ENCODE results near the gene KDM2A.

Gene KDM2A

DNA sequence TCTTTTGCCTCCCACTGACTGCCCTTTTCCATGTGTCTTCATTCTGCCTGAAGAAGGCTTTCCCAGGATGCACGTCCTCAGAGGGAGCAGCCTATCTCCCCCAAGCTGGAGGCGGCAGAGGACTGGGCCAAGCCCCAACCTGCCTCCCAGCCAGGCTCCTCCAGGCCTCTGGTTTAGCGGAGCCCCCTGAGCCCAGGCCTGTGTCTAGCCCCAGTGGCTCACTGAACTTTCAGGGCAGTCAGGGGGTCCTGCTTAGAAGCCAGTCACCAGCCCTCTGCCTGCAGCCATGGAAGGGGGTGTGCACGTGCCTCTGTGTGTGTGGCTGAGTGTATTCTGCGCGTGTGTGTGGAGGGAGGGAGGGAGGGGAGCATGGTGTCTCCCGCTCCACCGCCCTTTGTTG, 136.8 kb downstream of the KDM2A start:
- TF ChIP-seq, protein P1, sequence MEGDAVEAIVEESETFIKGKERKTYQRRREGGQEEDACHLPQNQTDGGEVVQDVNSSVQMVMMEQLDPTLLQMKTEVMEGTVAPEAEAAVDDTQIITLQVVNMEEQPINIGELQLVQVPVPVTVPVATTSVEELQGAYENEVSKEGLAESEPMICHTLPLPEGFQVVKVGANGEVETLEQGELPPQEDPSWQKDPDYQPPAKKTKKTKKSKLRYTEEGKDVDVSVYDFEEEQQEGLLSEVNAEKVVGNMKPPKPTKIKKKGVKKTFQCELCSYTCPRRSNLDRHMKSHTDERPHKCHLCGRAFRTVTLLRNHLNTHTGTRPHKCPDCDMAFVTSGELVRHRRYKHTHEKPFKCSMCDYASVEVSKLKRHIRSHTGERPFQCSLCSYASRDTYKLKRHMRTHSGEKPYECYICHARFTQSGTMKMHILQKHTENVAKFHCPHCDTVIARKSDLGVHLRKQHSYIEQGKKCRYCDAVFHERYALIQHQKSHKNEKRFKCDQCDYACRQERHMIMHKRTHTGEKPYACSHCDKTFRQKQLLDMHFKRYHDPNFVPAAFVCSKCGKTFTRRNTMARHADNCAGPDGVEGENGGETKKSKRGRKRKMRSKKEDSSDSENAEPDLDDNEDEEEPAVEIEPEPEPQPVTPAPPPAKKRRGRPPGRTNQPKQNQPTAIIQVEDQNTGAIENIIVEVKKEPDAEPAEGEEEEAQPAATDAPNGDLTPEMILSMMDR (IDR thresholded peaks at IDR 0.05): no peak

DNA sequence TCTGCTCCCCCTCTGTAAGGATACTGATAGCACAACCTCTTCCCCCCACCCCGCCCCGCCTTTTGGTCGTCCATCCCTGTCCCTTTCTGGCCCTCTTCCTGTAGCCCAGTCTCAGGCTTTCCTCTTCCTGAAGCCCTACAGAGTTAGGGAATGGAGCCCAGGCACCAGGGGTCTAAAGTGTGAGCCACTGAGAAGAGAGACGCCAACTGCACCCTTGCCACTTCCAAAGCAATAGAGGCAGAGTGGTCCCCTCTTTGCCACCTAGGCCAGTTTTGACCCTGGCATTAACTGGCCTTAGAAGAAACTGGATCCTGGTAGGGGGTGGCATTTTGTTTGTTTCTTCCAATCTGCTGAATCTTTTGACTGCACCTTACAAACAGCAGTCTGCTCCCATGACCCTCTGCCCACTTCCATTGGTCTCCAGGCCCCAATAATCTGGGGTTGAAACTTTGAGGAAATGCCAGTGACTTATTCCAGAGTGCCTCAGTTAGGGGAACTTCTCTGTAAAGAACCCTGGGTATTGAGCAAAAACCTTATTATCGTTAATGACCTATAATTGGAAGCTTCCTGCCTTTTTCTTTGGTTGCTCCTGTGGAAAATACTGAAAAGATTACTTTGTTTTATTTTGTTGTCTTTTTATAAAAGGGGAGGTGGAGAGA, 137.5 kb downstream of the KDM2A start:
- TF ChIP-seq, protein P1 (IDR thresholded peaks at IDR 0.05): no peak

DNA sequence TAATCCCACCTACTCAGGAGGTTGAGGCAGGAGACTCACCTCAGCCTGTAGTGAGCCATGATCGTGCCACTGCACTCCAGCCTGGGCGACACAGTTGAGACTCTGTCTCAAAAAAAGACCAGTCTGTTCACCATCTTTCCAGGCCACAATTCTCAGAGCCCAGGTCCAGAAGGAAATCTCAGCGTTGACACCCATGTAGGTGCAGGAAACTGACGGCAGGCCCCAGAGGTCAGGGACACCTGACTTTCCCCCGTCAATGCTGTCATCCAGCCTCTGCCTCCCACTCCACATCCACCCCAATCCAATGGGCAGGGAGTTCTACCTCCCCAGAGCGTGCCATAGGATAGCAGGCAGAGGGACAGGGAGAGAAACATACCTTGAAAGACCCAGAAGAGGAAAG, 141.3 kb downstream of the KDM2A start:
- TF ChIP-seq, protein P1 (IDR thresholded peaks at IDR 0.05): no peak

DNA sequence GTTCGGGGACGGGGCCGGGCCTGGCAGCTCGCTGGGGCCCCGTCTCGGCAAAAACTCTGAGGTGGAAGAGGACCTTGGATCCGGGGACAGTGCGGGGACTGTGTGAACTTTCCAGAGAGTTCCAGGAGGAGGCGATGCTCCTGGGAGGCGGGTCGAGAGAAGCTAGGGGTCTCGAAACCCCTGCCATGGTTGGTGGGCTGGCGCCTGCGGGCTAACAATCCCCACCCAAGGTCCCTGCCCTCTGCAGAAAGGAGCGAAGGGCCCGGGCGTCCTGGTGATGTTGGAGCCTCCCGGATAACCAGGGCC, 142.5 kb downstream of the KDM2A start:
- TF ChIP-seq, protein P1 (IDR thresholded peaks at IDR 0.05): no peak

DNA sequence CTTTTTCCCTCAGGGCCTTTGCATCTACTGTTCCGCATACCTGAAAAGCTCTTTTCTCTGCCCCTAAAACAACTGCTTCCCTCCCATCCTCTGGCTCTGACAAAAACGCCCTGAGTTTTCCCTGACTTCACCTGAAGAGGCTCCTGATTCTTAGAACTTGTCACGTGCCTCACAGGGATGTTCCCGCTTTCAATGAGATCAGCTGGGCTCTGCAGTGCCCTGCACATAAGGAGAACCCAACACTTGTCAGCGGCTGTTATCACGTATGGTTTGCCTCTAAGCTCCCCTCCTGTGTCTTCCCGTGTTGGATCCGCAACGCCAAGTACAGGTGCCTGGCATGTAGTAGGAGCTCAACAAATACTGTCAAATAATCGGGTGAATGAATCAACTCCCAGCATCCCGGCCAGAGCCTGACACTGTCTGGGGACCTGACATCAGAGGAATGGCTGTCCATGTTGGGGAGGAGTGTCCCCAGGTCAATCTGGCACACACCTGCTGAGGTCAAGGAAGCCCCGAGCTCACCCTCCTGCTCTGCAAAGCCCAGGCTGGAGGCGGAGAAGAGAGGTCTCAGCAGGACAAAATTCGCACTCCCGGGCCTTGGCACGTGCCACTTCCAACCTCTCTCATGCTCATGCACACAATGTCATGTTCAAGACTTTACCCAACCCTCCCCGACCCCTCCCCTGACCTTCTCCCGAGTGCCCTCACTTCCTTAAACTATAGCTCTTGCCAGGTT, 143.1 kb downstream of the KDM2A start:
- TF ChIP-seq, protein P1 (IDR thresholded peaks at IDR 0.05): no peak

DNA sequence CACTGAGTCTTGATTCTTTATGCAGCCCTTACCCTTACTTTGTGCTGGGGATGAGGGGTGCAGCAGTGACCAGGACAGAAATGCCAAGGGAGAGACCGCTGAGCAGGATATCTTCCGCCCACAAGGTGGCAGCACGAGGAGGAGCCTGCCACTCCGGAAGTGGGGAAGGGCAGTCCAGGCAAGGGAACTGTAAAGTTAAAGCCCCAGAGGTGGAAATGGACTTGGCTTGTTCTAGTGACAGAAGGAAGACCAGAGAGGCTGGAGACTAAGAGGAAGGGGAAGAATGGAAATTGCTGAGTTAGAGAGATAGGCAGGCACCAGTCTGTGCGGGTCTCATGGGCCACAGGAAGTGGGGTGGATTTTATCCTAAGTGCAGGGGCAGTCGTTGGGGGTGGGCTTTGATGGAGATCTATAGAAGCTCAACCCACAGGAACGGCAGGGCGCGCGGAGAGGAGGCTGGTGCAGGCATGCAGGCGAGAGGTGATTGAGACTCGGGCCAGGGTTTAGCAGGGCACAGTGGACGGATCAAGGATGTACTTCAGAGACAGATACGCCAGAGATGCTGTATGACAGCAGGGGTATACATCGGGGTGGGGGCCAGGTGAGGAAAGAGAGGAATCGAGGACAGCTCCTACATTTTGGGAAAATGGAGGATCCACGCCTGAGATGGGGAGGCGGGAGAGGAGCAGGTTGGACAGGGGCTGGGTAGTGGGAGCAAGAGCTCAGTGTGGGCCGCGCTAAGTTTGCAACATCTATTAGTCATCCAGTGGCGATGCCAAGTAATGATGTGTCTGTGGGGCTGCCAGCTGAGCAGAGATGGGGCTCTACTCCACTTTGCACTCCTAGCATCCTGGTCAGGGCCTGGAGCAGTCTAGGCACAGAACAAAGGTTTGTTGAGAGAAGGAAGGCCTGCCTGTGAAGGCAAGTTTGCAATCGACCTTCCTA, 143.9 kb downstream of the KDM2A start:
- TF ChIP-seq, protein P1 (IDR thresholded peaks at IDR 0.05): peak; percentile 94

DNA sequence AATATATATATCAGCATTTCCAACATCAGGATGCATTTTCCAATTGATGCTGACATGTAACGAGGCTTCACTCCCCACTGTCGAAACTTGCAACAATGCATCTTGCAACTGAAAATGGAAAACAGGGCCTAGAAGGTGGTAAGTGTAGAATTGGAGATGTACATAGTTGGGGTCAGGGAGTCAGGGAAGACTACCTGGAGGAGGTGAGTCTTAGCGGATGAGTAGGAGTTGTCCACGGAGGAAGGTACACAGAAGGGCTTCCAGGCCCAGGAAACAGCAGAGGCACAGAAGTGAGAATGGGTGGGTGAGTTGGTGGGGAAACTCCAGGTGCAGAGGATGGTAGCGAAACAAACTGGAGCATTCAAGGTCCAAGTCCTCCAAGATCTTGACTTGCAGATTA, 145.2 kb downstream of the KDM2A start:
- TF ChIP-seq, protein P1 (IDR thresholded peaks at IDR 0.05): no peak

Measured in LNCAP (cell line).